Stimulated activated CD8-positive, alpha-beta memory T cell treated with anti-CD3 and anti-CD28 coated beads, Interleukin-4, amount 100 ng/mL, for 4 hours (primary cell): ENCODE measurements around the gene CPNE9.

ENCODE experiments used
- DNase-seq, 2 donors: peaks; one replicate each; pipeline ENCODE4 v3.0.0-alpha.2; 2020; ENCODE audit warnings: low read depth in 2 of 2, low spot score in 1 of 2

CPNE9 gene

GRCh38 chr3:9703736-9704346 lies at the start of gene CPNE9:
TSS of gene CPNE9 (plus strand) at chr3:9703833. CDS start at chr3:9703997, 164 bp downstream.
- DNase-seq = no peak

GRCh38 chr3:9659849-9660248 lies 43.8 kb upstream of the CPNE9 start:
- no peak for DNase-seq

GRCh38 chr3:9660972-9661371 lies 42.7 kb upstream of the CPNE9 start:
- no peak for DNase-seq

GRCh38 chr3:9664119-9664751 lies 39.4 kb upstream of the CPNE9 start:
- DNase-seq = no peak

GRCh38 chr3:9666704-9667445 lies 36.8 kb upstream of the CPNE9 start:
- no peak for DNase-seq

GRCh38 chr3:9669277-9669676 lies 34.4 kb upstream of the CPNE9 start:
- DNase-seq = no peak

GRCh38 chr3:9669720-9670432 lies 33.8 kb upstream of the CPNE9 start:
- DNase-seq = no peak

- no peak for DNase-seq
Measured at GRCh38 chr3:9673082-9673481, 30.6 kb upstream of the CPNE9 start.

- DNase-seq = no peak
Measured at GRCh38 chr3:9673752-9674151, 29.9 kb upstream of the CPNE9 start.

GRCh38 chr3:9675736-9676290 lies 27.8 kb upstream of the CPNE9 start:
- DNase-seq = no peak

- no peak for DNase-seq
Measured at GRCh38 chr3:9676785-9677184, 26.8 kb upstream of the CPNE9 start.

- no peak for DNase-seq
Measured at GRCh38 chr3:9678493-9678892, 25.1 kb upstream of the CPNE9 start.

GRCh38 chr3:9679476-9680080 lies 24.1 kb upstream of the CPNE9 start:
- DNase-seq = no peak

GRCh38 chr3:9681011-9681722 lies 22.5 kb upstream of the CPNE9 start:
- no peak for DNase-seq

GRCh38 chr3:9681723-9682081 lies 21.9 kb upstream of the CPNE9 start:
- DNase-seq = no peak

GRCh38 chr3:9682096-9682495 lies 21.5 kb upstream of the CPNE9 start:
- no peak for DNase-seq

GRCh38 chr3:9683426-9683825 lies 20.2 kb upstream of the CPNE9 start:
- DNase-seq = no peak

GRCh38 chr3:9685216-9686049 lies 18.2 kb upstream of the CPNE9 start:
- no peak for DNase-seq

GRCh38 chr3:9686050-9686550 lies 17.5 kb upstream of the CPNE9 start:
- DNase-seq = no peak
